ENCODE measurements around the gene UBE2E2. TPM values are rescaled to one million over a fixed set of nuclear protein-coding genes. Genes with fewer than 3 reads are reported as not detected.
"Not testable (repeated sequence)": the region's sequence is repeated elsewhere in the genome, so short reads cannot be mapped to it uniquely, and the experiment has no call there.

UBE2E2 gene
- total RNA-seq, 2 experiments from 2014 or later = 11.3 to 11.8 TPM

DNA sequence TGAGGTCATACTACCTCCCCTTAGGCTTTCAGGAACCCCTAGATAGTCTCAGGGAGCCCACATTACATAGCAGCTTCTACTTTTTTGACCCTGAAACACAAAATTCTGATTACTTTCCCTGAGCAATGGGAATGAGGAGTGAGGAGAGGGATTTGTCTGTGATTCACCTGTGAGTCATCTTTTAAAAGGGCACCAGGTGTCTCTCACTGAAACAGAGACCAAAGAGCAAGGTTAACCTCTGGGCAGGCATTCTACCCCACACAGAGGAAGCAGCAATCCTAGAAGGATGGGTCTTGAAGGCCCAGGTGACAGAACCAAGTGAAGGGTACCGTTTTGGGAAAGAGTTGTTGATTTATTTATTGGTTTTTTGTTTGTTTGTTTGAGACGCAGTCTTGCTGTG, 31.1 kb upstream of the UBE2E2 start:
- no peak overlapping the region for H3K4me3 Mint-ChIP-seq
- H3K36me3 Mint-ChIP-seq (ENCODE audit: low read depth) = no peaks in the 10 kb centered on the region
- H3K27ac Mint-ChIP-seq = no peak overlapping the region
- H3K4me1 Mint-ChIP-seq (ENCODE audit: low read depth) = no peaks in the 10 kb centered on the region
- CTCF ChIA-PET = no interaction called here
- POLR2A ChIA-PET = no interaction called here
- peaks cover 9% of the 10 kb centered on the region for H3K27me3 Mint-ChIP-seq (ENCODE audit: low read depth)
- no peaks in the 10 kb centered on the region for H3K9me3 Mint-ChIP-seq (ENCODE audit: insufficient read depth)
- DNase-seq = no peak
- ATAC-seq = no peak

DNA sequence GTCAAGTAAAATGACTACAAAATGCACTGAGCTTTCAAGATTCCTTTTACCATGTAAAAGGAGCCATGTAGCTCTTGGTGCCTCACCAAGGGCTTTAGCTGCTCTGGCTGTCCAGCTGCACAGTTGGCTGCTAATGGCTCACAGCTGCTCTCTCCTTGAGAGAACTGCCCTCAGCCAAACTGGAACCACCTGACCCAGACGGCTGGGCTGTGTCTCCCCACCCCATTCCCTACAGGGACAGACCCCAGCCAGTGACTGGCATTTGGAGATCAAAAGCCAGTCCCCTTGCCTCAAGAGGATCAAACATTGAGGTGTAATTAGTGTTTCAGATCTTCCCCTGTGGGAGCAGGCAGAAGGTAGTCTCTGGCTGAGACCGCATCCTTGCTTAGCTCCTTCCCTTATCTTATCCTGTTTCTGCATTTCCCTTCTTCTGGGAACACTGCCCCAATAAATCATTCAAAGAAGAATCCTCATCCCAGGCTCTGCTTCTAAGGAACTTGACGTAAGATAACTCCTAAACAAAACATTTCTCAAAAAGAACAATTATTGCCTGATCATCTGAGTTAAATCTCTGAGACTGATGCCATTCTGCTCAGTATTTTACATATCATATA, 28.6 kb upstream of the UBE2E2 start:
- Mint-ChIP-seq H3K4me3 (no peak overlapping the region), H3K4me1 (ENCODE audit: low read depth) (no peaks in the 10 kb centered on the region), H3K9me3 (ENCODE audit: insufficient read depth) (no peaks in the 10 kb centered on the region), H3K36me3 (ENCODE audit: low read depth) (no peaks in the 10 kb centered on the region), H3K27ac (no peak overlapping the region), H3K27me3 (ENCODE audit: low read depth) (peaks cover 9% of the 10 kb centered on the region)
- POLR2A ChIA-PET = no interaction called here
- ATAC-seq = no peak
- DNase-seq = no peak
- CTCF ChIA-PET = no interaction called here

DNA sequence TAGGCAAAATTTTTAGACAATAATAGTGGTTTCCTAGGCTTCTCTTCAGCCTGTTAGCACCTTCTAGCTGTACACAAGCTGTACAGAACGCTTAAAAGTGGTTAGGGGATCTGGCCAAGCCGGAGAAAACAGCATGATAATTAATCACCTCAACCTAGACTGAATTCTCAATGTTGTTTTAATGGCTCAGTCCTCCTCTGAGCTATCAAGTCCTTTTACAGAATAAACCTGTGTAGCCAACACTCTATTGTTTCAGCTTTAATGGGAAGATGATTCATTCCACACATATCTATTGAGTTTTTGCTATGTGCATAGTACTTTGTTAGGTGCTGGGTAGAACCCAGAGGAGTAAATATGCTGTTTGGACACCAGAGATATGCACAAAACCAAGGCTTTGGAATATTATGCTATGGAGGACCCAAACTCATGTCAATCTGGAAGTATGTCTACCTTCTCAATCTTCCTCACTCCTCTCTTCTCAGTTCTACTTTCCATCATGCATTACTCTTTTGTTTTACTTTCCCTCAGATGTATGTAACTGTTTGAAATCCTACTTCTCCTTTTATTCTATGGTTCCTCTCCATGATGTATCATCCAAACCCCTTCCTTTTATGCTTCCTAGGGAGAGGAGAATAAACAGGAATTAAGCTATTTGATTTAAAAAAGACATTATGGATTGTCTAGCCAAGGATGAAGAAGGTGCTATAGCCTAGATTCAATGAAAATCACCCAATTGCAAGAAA, 27.6 kb upstream of the UBE2E2 start:
- no peaks in the 10 kb centered on the region for H3K36me3 Mint-ChIP-seq (ENCODE audit: low read depth)
- no peaks in the 10 kb centered on the region for H3K4me1 Mint-ChIP-seq (ENCODE audit: low read depth)
- no peak for ATAC-seq
- POLR2A ChIA-PET = no interaction called here
- no peak overlapping the region for H3K4me3 Mint-ChIP-seq
- CTCF ChIA-PET = no interaction called here
- H3K27me3 Mint-ChIP-seq (ENCODE audit: low read depth) = peaks cover 9% of the 10 kb centered on the region
- no peak for DNase-seq
- no peak overlapping the region for H3K27ac Mint-ChIP-seq
- no peaks in the 10 kb centered on the region for H3K9me3 Mint-ChIP-seq (ENCODE audit: insufficient read depth)

DNA sequence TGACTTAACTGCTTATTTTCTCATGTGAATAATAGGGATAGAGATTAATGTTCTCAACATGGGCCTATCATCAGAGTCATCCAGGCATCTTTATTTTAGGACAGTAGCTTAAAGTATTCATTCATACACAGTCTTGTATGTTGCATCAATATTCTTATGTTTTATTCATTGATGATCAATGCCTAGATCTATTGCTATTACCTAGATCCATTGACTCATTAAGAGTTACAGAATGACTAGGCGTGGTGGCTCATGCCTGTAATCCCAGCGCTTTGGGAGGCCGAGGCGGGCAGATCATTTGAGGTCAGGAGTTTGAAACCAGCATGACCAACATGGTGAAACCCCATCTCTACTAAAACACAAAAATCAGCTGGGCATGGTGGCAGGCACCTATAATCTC, 26.3 kb upstream of the UBE2E2 start:
- DNase-seq; H3K27ac Mint-ChIP-seq; CTCF ChIA-PET; H3K36me3 Mint-ChIP-seq (ENCODE audit: low read depth); H3K4me3 Mint-ChIP-seq; ATAC-seq; POLR2A ChIA-PET; H3K27me3 Mint-ChIP-seq (ENCODE audit: low read depth); H3K4me1 Mint-ChIP-seq (ENCODE audit: low read depth); H3K9me3 Mint-ChIP-seq (ENCODE audit: insufficient read depth): not testable (repeated sequence)

DNA sequence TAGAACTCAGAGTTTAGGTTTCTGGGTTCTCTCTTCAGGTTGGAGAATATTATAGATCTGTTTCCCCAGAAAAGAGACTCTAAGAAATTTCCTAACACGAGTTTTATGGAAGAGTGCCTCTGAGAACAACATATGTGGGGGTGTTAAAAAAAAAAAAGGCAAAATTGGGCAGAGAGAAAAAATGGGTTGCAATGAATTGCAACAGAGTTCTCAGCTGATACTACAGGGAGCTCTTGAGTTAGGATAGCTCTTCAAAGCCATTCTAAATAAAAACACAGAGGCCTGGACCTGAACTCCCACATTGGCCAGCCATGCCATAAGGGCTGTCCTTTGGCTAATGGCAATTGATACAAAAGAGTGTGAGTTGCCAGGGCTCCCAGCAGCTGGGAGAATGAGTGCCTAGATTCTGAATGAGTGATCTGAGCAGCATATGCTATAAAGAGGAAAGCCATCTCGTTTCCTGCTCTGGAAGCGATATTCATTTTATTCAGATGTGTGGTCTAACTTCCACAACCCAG, 20.1 kb upstream of the UBE2E2 start:
- ATAC-seq = no peak
- POLR2A ChIA-PET = no interaction called here

DNA sequence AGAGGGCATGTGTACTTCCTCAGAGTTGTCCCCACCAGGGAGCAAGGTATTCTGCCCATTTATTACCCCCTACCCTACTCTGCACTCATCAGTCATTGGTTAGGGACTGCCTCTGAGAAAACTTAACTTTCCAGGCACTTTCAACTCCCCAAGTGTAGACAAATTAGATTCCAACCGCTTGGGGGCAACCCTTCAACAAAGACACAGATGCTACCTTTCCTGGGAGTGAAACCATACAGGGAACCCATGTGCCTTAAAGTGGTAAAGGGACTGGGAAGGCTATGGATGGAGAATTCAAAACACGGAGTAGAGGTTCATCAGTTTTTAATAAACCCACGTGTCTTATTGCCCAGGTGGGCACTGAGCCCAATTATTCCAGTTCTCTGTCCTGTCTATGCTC, 19.4 kb upstream of the UBE2E2 start:
- H3K36me3 Mint-ChIP-seq (ENCODE audit: low read depth) = no peaks in the 10 kb centered on the region

More for the DNA sequence above, 20.1 kb upstream of the UBE2E2 start:
- no peaks in the 10 kb centered on the region for H3K4me1 Mint-ChIP-seq (ENCODE audit: low read depth)
- no peak overlapping the region for H3K4me3 Mint-ChIP-seq
- DNase-seq = no peak
- no peak overlapping the region for H3K27ac Mint-ChIP-seq
- no peaks in the 10 kb centered on the region for H3K36me3 Mint-ChIP-seq (ENCODE audit: low read depth)
- no peaks in the 10 kb centered on the region for H3K27me3 Mint-ChIP-seq (ENCODE audit: low read depth)
- CTCF ChIA-PET = no interaction called here
- H3K9me3 Mint-ChIP-seq (ENCODE audit: insufficient read depth) = no peaks in the 10 kb centered on the region

DNA sequence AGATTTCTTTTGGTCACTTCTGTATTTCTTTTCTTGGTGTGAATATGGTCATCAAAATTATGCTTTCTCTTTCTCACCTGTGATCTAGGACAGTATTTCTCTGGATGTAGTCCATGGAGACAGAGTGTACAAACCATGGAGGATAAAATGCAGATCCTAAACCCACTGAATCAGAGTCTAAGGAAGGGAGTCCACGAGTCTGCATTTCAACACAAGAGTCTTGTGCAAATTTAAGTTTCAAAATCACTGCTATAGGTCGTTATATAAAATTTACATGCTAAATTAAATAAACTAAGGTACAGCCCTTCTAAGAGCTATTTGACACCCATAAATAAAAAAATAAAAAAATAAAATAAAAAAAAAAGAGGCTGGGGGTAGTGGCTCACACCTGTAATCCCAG, 17.3 kb upstream of the UBE2E2 start:
- Mint-ChIP-seq H3K27me3 (ENCODE audit: low read depth) (no peaks in the 10 kb centered on the region), H3K36me3 (ENCODE audit: low read depth) (no peaks in the 10 kb centered on the region), H3K4me1 (ENCODE audit: low read depth) (no peaks in the 10 kb centered on the region), H3K9me3 (ENCODE audit: insufficient read depth) (no peaks in the 10 kb centered on the region), H3K4me3 (no peak overlapping the region), H3K27ac (no peak overlapping the region)
- ChIA-PET POLR2A (no interaction called here), CTCF (no interaction called here)
- DNase-seq (no peak), ATAC-seq (no peak)

More for the DNA sequence above, 19.4 kb upstream of the UBE2E2 start:
- H3K4me1 Mint-ChIP-seq (ENCODE audit: low read depth) = no peaks in the 10 kb centered on the region
- POLR2A ChIA-PET = no interaction called here
- DNase-seq (no peak), ATAC-seq (no peak)
- no peaks in the 10 kb centered on the region for H3K27me3 Mint-ChIP-seq (ENCODE audit: low read depth)
- CTCF ChIA-PET = no interaction called here
- H3K27ac Mint-ChIP-seq = no peak overlapping the region
- H3K4me3 Mint-ChIP-seq = no peak overlapping the region
- no peaks in the 10 kb centered on the region for H3K9me3 Mint-ChIP-seq (ENCODE audit: insufficient read depth)

DNA sequence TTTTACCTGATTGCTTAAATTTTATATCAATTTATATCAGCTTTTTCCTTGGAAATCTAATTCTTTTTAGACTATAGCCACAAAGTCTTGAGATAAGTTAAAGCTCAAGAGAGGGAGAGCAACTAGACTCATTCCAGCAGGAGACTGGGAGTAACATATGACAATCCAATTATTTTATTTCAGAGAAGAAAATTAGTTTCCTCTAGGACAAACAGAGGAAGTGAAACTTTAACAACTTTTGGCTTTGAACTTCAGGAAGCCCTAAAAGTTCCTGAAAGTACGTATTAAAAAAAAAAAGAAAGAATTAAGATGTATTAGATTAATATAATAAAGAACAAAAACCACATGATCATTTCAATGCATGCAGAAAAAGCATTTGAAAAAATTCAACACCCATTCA, 13.9 kb upstream of the UBE2E2 start:
- DNase-seq = no peak
- no peak overlapping the region for H3K27ac Mint-ChIP-seq
- CTCF ChIA-PET = no interaction called here

DNA sequence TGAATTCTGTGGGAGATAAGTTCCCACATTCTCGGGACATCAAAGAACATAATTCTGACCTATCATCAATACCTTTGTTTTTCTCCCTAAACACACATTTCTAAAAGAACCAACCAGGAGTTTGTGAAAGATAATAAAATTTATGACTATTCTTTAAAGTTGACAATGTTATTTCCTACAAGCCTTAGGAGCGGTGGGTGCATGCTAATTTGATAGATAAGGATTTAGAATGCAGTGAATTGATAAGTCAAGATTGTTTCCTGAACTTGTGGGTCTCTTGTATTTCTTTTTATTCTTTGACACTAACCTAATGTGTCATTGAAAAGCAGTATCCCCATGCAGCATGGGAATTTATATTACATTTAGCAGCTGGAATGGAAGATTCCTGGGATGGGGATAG, 10.3 kb upstream of the UBE2E2 start:
- Mint-ChIP-seq H3K27ac (no peak overlapping the region), H3K4me1 (ENCODE audit: low read depth) (no peaks in the 10 kb centered on the region), H3K9me3 (ENCODE audit: insufficient read depth) (no peaks in the 10 kb centered on the region), H3K4me3 (no peak overlapping the region), H3K36me3 (ENCODE audit: low read depth) (no peaks in the 10 kb centered on the region), H3K27me3 (ENCODE audit: low read depth) (peaks cover 18% of the 10 kb centered on the region)
- ChIA-PET POLR2A (no interaction called here), CTCF (no interaction called here)
- no peak for DNase-seq
- ATAC-seq = no peak

More for the DNA sequence above, 13.9 kb upstream of the UBE2E2 start:
- Mint-ChIP-seq H3K27me3 (ENCODE audit: low read depth) (peaks cover 11% of the 10 kb centered on the region), H3K4me3 (no peak overlapping the region), H3K9me3 (ENCODE audit: insufficient read depth) (no peaks in the 10 kb centered on the region), H3K4me1 (ENCODE audit: low read depth) (no peaks in the 10 kb centered on the region), H3K36me3 (ENCODE audit: low read depth) (no peaks in the 10 kb centered on the region)
- no peak for ATAC-seq
- POLR2A ChIA-PET = no interaction called here

DNA sequence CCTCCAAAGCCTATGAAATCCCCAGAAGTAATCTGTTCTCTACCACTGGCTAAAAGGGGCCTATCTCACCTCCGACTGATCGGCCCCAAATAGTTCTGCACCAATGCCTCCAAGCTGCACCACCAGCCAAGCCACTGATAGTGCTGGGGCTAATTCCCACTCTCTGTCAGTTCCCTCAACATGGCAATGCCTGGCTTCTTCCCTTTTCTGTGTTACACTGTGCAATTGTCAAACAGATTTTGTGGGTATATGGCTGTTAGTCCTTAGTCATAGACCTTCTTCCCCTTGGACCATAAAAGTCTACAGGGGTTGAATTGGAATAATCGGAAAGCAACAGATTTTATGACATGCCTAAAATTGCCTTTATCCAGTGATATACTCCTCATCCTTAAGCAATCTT, 9.3 kb upstream of the UBE2E2 start:
- H3K4me3 Mint-ChIP-seq = no peak overlapping the region
- peaks cover 20% of the 10 kb centered on the region for H3K27me3 Mint-ChIP-seq (ENCODE audit: low read depth)
- no peaks in the 10 kb centered on the region for H3K4me1 Mint-ChIP-seq (ENCODE audit: low read depth)
- ATAC-seq = no peak
- H3K36me3 Mint-ChIP-seq (ENCODE audit: low read depth) = no peaks in the 10 kb centered on the region
- no peaks in the 10 kb centered on the region for H3K9me3 Mint-ChIP-seq (ENCODE audit: insufficient read depth)
- H3K27ac Mint-ChIP-seq = no peak overlapping the region
- ChIA-PET CTCF (no interaction called here), POLR2A (no interaction called here)
- no peak for DNase-seq

DNA sequence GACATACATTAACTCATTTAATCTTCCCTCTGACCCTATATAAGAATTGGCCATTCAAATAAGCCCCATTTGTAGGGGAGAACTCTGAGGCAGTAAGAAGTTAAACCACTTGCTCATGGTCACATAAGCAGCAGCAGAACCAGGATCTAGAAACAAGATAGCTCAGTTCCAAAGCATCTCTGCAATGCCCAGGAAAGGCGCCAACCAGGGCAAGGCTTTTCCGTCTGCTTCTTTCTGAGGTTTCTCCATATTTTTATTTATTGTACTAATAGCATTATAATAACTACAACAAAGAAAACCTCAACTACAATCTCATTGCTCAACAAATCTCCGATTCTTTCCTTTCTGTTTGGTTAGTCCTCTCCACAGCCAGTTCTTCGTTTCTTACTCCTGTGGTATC, 4.3 kb upstream of the UBE2E2 start:
- H3K27me3 Mint-ChIP-seq (ENCODE audit: low read depth) = peaks cover 31% of the 10 kb centered on the region
- H3K9me3 Mint-ChIP-seq (ENCODE audit: insufficient read depth) = no peaks in the 10 kb centered on the region
- ChIA-PET POLR2A (no interaction called here), CTCF (no interaction called here)
- no peaks in the 10 kb centered on the region for H3K36me3 Mint-ChIP-seq (ENCODE audit: low read depth)
- no peak for ATAC-seq
- H3K4me1 Mint-ChIP-seq (ENCODE audit: low read depth) = peaks cover 5% of the 10 kb centered on the region
- H3K4me3 Mint-ChIP-seq = no peak overlapping the region
- H3K27ac Mint-ChIP-seq = no peak overlapping the region
- no peak for DNase-seq

DNA sequence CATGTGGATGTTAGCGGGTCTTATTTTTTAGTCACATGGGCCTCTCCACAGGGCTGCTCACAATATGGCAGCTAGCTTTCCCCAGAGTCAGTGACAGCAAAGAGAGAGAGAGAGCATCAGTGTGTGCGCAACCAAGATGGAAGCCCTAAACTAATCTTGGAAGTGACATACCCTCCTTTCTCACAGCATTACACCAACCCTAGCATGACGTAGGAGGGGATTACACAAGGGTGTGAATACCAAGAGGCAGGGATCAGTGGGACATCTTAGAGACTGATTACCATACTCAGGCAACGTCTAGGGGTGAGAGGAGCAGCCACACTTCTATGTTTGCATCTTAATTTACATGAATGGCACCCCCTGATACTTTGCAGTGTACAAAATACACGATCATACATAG, 3.5 kb upstream of the UBE2E2 start:
- Mint-ChIP-seq H3K4me3 (no peak overlapping the region), H3K27me3 (ENCODE audit: low read depth) (peaks cover 27% of the 10 kb centered on the region), H3K36me3 (ENCODE audit: low read depth) (no peaks in the 10 kb centered on the region), H3K4me1 (ENCODE audit: low read depth) (peaks cover 13% of the 10 kb centered on the region), H3K27ac (no peak overlapping the region), H3K9me3 (ENCODE audit: insufficient read depth) (no peaks in the 10 kb centered on the region)
- ChIA-PET CTCF (no interaction called here), POLR2A (no interaction called here)
- no peak for ATAC-seq
- DNase-seq = no peak
